ENCODE results near the gene PRKAR1A.

DNA sequence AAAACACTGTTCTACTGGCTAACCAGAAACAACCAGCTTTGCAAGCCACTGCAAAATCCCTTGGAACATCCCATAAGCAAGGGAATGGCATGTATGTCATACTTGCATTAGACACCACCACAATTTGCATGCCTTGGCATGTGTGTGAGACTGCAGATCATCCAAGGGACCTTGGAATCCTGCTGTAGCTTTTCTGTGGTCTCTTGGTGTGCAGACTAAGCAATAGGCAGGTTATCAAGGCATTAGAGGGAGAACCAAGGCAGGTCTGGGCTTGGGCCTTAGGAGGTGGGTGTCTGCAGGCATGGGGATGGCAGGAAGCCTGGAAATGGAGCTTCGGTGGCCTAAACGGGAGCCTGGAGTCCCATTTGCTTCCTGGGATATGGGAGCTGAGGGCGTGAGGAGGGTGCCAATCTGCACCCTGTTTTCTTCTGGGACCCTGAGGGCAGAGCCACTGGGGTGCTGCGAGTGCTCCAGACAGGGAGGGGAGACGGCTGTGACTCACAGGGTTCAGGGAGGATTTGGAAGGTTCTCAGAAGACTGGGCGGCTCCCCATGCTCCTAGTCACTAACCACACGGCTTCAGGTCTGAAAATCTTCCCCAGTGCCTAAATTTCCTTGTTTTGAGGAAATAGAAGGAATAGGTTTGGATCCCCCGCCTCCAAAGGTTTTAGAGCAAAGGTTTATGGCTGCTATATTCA lies 52.3 kb downstream of the PRKAR1A start:
- TF ChIP-seq, protein P1, sequence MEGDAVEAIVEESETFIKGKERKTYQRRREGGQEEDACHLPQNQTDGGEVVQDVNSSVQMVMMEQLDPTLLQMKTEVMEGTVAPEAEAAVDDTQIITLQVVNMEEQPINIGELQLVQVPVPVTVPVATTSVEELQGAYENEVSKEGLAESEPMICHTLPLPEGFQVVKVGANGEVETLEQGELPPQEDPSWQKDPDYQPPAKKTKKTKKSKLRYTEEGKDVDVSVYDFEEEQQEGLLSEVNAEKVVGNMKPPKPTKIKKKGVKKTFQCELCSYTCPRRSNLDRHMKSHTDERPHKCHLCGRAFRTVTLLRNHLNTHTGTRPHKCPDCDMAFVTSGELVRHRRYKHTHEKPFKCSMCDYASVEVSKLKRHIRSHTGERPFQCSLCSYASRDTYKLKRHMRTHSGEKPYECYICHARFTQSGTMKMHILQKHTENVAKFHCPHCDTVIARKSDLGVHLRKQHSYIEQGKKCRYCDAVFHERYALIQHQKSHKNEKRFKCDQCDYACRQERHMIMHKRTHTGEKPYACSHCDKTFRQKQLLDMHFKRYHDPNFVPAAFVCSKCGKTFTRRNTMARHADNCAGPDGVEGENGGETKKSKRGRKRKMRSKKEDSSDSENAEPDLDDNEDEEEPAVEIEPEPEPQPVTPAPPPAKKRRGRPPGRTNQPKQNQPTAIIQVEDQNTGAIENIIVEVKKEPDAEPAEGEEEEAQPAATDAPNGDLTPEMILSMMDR (IDR thresholded peaks at IDR 0.05): no peak
- TF ChIP-seq POLR2A (IDR thresholded peaks at IDR 0.05) (no peak), POLR2AphosphoS5 (IDR thresholded peaks at IDR 0.05) (no peak)

Data from stomach (tissue), 4 donors.